Prostate gland (tissue), 2 donors: ENCODE measurements around the gene SLC66A2.

Experiments
- CTCF ChIP-seq, 4 experiments: fragments of 200-600 bp in 2 of 4; fragments of 450-650 bp in 2 of 4; sonication (generic) in 2 of 4; IDR thresholded peaks; 1 replicate in 3 of 4; 2 replicates in 1 of 4; pipeline ENCODE4 v1.5.1; 2016 to 2019; ENCODE audit warnings: antibody characterized with exemption in 4 of 4, mild to moderate bottlenecking in 2 of 4, moderate library complexity in 2 of 4
- POLR2AphosphoS5 ChIP-seq: sonication (generic); formaldehyde crosslinking; IDR thresholded peaks from one replicate; pipeline ENCODE4 v1.6.1; 2017; ENCODE audit warnings: antibody characterized with exemption

GRCh38 chr18:79949697-79950487, 1.6 kb downstream of the SLC66A2 start:
- TF ChIP-seq CTCF (IDR thresholded peaks at IDR 0.05) (no peak), POLR2AphosphoS5 (peak; percentile 4)
